22Rv1 (cell line): ENCODE results near the gene TLR6.

Source experiments
- CTCF ChIP-seq: fragments of 450-650 bp; IDR thresholded peaks from 2 replicates; pipeline ENCODE4 v1.5.1; 2017; ENCODE audit warnings: mild to moderate bottlenecking
- ZFX ChIP-seq: fragments of 450-650 bp; IDR thresholded peaks from 2 replicates; pipeline ENCODE4 v1.6.1; 2017; ENCODE audit warnings: antibody characterized with exemption, borderline replicate concordance

DNA sequence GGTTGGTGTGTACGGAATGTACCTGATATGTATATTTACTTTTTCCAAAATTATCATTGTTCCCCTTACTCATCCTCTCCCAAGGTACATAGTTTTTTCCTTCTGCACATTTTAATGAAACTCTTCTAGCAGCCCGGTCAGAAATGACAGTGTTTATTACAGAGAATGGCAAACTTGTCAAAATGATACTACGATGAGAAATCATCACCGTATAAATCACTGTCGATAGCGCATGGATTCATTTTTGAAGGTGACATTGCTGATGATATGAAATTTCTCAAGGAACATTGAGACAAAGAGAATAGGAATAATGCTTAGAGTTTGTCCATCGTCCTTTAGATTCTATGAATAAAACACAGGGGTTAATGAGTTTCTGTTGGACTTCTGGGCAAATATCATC lies 41.6 kb upstream of the TLR6 start:
- TF ChIP-seq CTCF = no peak
- no peak for TF ChIP-seq ZFX
